Endothelial cell of umbilical vein (primary cell): ENCODE measurements around the gene TBX2. TPM values are rescaled to one million over a fixed set of nuclear protein-coding genes. Genes with fewer than 3 reads are reported as not detected.

Source experiments
- BruUV-seq: library from RNA; stranded (reverse); fragments of 400-500 nt; replicated peaks from 2 replicates; lab custom pipeline; 2021; lab: Mats Ljungman, UMichigan
- CTCF ChIA-PET: fragments of 300-600, 350-600 bp; sonication (Branson Sonifier 250); formaldehyde crosslinking; loops from one replicate; lab custom pipeline; 2021; ENCODE audit warnings: antibody characterized with exemption, inconsistent platforms; lab: Charles Lee
- POLR2A ChIA-PET: fragments of 300-600, 350-600 bp; sonication (Branson Sonifier 250); formaldehyde crosslinking; loops from one replicate; lab custom pipeline; 2021; ENCODE audit warnings: antibody characterized with exemption, inconsistent platforms; lab: Charles Lee
- DNase-seq: peaks from one replicate; pipeline ENCODE4 v3.0.0-alpha.2; 2011; ENCODE audit warnings: low read depth, low spot score
- FAIRE-seq: peaks from 2 replicates; lab custom pipeline; 2011; peaks lifted over from hg19 to GRCh38; lab: Jason Lieb, UNC
- H2AFZ ChIP-seq: 2 replicates; pipeline ENCODE4 v1.6.0; 2012; ENCODE audit warnings: low read depth, low read length, control low read depth, inconsistent platforms
- H3K27ac ChIP-seq: 2 replicates; pipeline ENCODE4 v1.5.1; 2011; ENCODE audit warnings: low read depth, mild to moderate bottlenecking, control low read depth, low read length, moderate library complexity; ENCODE audit not compliant: insufficient read depth
- H3K27me3 ChIP-seq, 2 experiments: 2 replicates each; pipeline versions ENCODE4 v1.6.0 to v1.6.1; 2011; ENCODE audit warnings: low read length in 2 of 2, mixed read lengths in 1 of 2; ENCODE audit not compliant: control insufficient read depth in 2 of 2, insufficient read depth in 2 of 2
- H3K36me3 ChIP-seq, 2 experiments: 2 replicates in 1 of 2; 3 replicates in 1 of 2; pipeline ENCODE4 v1.5.1; 2011; ENCODE audit warnings: low read length in 2 of 2, mild to moderate bottlenecking in 1 of 2, moderate library complexity in 1 of 2; ENCODE audit not compliant: control insufficient read depth in 2 of 2, insufficient read depth in 2 of 2; ENCODE audit errors: extremely low read depth in 1 of 2
- H3K4me1 ChIP-seq: 3 replicates; pipeline ENCODE4 v1.5.1; 2011; ENCODE audit warnings: mild to moderate bottlenecking, low read length; ENCODE audit not compliant: control insufficient read depth, insufficient read depth; ENCODE audit errors: extremely low read depth
- H3K4me2 ChIP-seq: 2 replicates; pipeline ENCODE4 v1.6.1; 2011; ENCODE audit warnings: low read length, control low read depth, mixed read lengths; ENCODE audit not compliant: insufficient read depth
- H3K4me3 ChIP-seq, 3 experiments: fragments of 200-600 bp in 1 of 3; sonication (generic), shearing (Covaris generic) in 1 of 3; replicated peaks in 1 of 3; 2 replicates each; pipeline ENCODE4 v1.5.1; 2011 to 2016; ENCODE audit warnings: control low read depth in 3 of 3, low read length in 3 of 3, mild to moderate bottlenecking in 2 of 3, inconsistent platforms in 1 of 3, low read depth in 1 of 3, moderate library complexity in 1 of 3; ENCODE audit not compliant: insufficient read depth in 1 of 3
- H3K79me2 ChIP-seq: 2 replicates; pipeline ENCODE4 v1.6.0; 2012; ENCODE audit warnings: low read length, inconsistent platforms; ENCODE audit not compliant: control insufficient read depth, insufficient read depth
- H3K9ac ChIP-seq: replicated peaks from 2 replicates; pipeline ENCODE3; 2011; ENCODE audit warnings: low read length, control low read depth; ENCODE audit not compliant: insufficient read depth; ENCODE audit errors: extremely low read depth
- H3K9me1 ChIP-seq: replicated peaks from 3 replicates; pipeline ENCODE4 v1.6.0; 2011; ENCODE audit warnings: mild to moderate bottlenecking, low read length; ENCODE audit not compliant: control insufficient read depth, insufficient read depth; ENCODE audit errors: extremely low read depth
- H3K9me3 ChIP-seq: replicated peaks from 2 replicates; pipeline ENCODE4 v1.5.1; 2012; ENCODE audit warnings: low read length, inconsistent platforms; ENCODE audit not compliant: control insufficient read depth, insufficient read depth
- H4K20me1 ChIP-seq: replicated peaks from 2 replicates; pipeline ENCODE3; 2011; ENCODE audit warnings: mild to moderate bottlenecking, low read length; ENCODE audit not compliant: control insufficient read depth, insufficient read depth; ENCODE audit errors: extremely low read depth
- CTCF ChIP-seq, 2 donors: IDR thresholded peaks; 1 replicate in 1 of 2; 2 replicates in 1 of 2; pipeline ENCODE4 v1.5.1; 2011; ENCODE audit warnings: low read length in 2 of 2, mild to moderate bottlenecking in 2 of 2, moderate library complexity in 2 of 2, control low read depth in 1 of 2, inconsistent platforms in 1 of 2, low read depth in 1 of 2; ENCODE audit not compliant: insufficient read depth in 1 of 2; ENCODE audit errors: extremely low read depth in 1 of 2
- EZH2 ChIP-seq: IDR thresholded peaks from 2 replicates; pipeline ENCODE4 v1.6.1; 2012; ENCODE audit warnings: borderline replicate concordance, low read depth, mild to moderate bottlenecking, moderate library complexity, low read length, inconsistent platforms; ENCODE audit not compliant: severe bottlenecking
- FOS ChIP-seq: IDR thresholded peaks from 2 replicates; pipeline ENCODE4 v1.6.1; 2011; ENCODE audit warnings: mild to moderate bottlenecking, low read length, moderate library complexity, borderline replicate concordance; ENCODE audit not compliant: insufficient read depth
- GATA2 ChIP-seq: IDR thresholded peaks from 2 replicates; pipeline ENCODE4 v1.7.0; 2011; ENCODE audit warnings: low read depth, mild to moderate bottlenecking, moderate library complexity, mixed read lengths, low read length; ENCODE audit not compliant: insufficient read length, insufficient read depth
- JUN ChIP-seq: IDR thresholded peaks from 2 replicates; pipeline ENCODE4 v1.6.1; 2011; ENCODE audit warnings: borderline replicate concordance, low read depth; ENCODE audit not compliant: insufficient read length, insufficient read depth
- MAX ChIP-seq: IDR thresholded peaks from 2 replicates; pipeline ENCODE4 v1.6.1; 2011; ENCODE audit not compliant: insufficient read depth, insufficient read length
- MYC ChIP-seq: IDR thresholded peaks from one replicate; pipeline ENCODE4 v1.6.1; 2011; ENCODE audit warnings: mild to moderate bottlenecking, low read depth, low read length
- POLR2A ChIP-seq: IDR thresholded peaks from 2 replicates; pipeline ENCODE4 v1.6.1; 2012; ENCODE audit warnings: low read depth, mild to moderate bottlenecking, control low read depth, low read length
- POLR2AphosphoS5 ChIP-seq: IDR thresholded peaks from 2 replicates; pipeline ENCODE4 v1.6.1; 2012; ENCODE audit warnings: low read depth, mild to moderate bottlenecking, control low read depth, low read length, moderate library complexity; ENCODE audit not compliant: insufficient read depth
- dilution Hi-C: fragments of 300-500 bp; cut with MboI; formaldehyde crosslinking; loops from one replicate; pipeline ENCODE4 v1.15.0; 2019; ENCODE audit warnings: low sequenced_read_pairs; ENCODE audit not compliant: extremely low pct_ligation_motif_present
- intact Hi-C: fragments of 100-400 bp; cut with micrococcal nuclease; formaldehyde crosslinking; loops from one replicate; pipeline ENCODE4 v1.10.0; 2022
- polyA plus RNA-seq, 4 experiments: library from polyadenylated mRNA; depleted of rRNA in 3 of 4; stranded (reverse) in 3 of 4; unstranded in 1 of 4; fragments of >200 nt; gene quantifications; 2 replicates each; pipeline versions ENCODE4 v1.2.1 to v1.2.3, GENCODE V29; 2011 to 2012; ENCODE audit warnings: missing spikeins in 1 of 4
- total RNA-seq: library from RNA; stranded (reverse); gene quantifications from 2 replicates; pipeline ENCODE4 v1.2.3, GENCODE V29; 2021

Gene TBX2
- total and polyA plus RNA-seq, 2 donors (not counting 3 experiments of a cell fraction or from before 2014, with no cell fraction given) = not detected

GRCh38 chr17:61366715-61367413 lies 32.8 kb upstream of the TBX2 start:
- peaks cover 3 to 13% of the 10 kb centered on the region in 2 experiments for H3K27me3 ChIP-seq
- intact Hi-C loops (no loop called here), dilution Hi-C loops (no loop called here)
- TF ChIP-seq POLR2AphosphoS5 = no peak
- TF ChIP-seq MYC = no peak
- TF ChIP-seq CTCF (IDR thresholded peaks at IDR 0.05; ENCODE audit: extremely low read depth in 1 of 2, insufficient read depth in 1 of 2, low read depth in 1 of 2, low read length in 2 of 2) = no peak
- no peak for TF ChIP-seq MAX
- TF ChIP-seq POLR2A = no peak
- no peak for TF ChIP-seq JUN
- TF ChIP-seq EZH2 = no peak
- no peak for TF ChIP-seq GATA2
- no peak for TF ChIP-seq FOS
- BruUV-seq = no TSS peak
- H3K9me1 ChIP-seq = no peaks in the 10 kb centered on the region
- H3K9ac ChIP-seq = no peak overlapping the region
- POLR2A ChIA-PET = no interaction called here
- H3K4me2 ChIP-seq = no peak overlapping the region
- no peak overlapping the region for H2AFZ ChIP-seq
- no peak overlapping the region for H3K4me3 ChIP-seq
- DNase-seq = no peak
- no peaks in the 10 kb centered on the region for H3K4me1 ChIP-seq
- no peaks in the 10 kb centered on the region for H3K79me2 ChIP-seq
- no peaks in the 10 kb centered on the region for H3K9me3 ChIP-seq
- no peaks in the 10 kb centered on the region for H3K36me3 ChIP-seq
- H4K20me1 ChIP-seq = no peaks in the 10 kb centered on the region
- FAIRE-seq = no peak
- CTCF ChIA-PET = interaction anchor here (0.8 kb wide), 1 partner anchor 11 kb away, joined by 3 read pairs; no protein-coding TSS in a partner anchor
- H3K27ac ChIP-seq = no peak overlapping the region
